BJ (cell line): ENCODE measurements around the gene COLEC12. TPM values are rescaled to one million over a fixed set of nuclear protein-coding genes. Genes with fewer than 3 reads are reported as not detected.

Source experiments
- CTCF ChIA-PET: fragments of 350-600 bp; formaldehyde crosslinking; extraction: SDS; loops from one replicate; lab custom pipeline; 2021; ENCODE audit warnings: antibody characterized with exemption, inconsistent platforms; lab: Yijun Ruan, JAX
- POLR2A ChIA-PET: fragments of 300-600 bp; sonication (Branson Sonifier 250); formaldehyde crosslinking; extraction: SDS; loops from one replicate; lab custom pipeline; 2021; ENCODE audit warnings: antibody characterized with exemption; lab: Charles Lee
- DNase-seq: peaks from one replicate; pipeline ENCODE4 v3.0.0-alpha.2; 2011; ENCODE audit warnings: low read depth
- H3K27me3 ChIP-seq: 2 replicates; pipeline ENCODE4 v1.6.0; 2011; ENCODE audit warnings: low read length; ENCODE audit not compliant: control insufficient read depth, insufficient read depth
- H3K36me3 ChIP-seq: 2 replicates; pipeline ENCODE4 v1.5.1; 2011; ENCODE audit warnings: low read length; ENCODE audit not compliant: control insufficient read depth, insufficient read depth
- H3K4me3 ChIP-seq: 2 replicates; pipeline ENCODE4 v1.5.1; 2011; ENCODE audit warnings: low read depth, mild to moderate bottlenecking, control low read depth, low read length
- CTCF ChIP-seq: IDR thresholded peaks from 2 replicates; pipeline ENCODE4 v1.5.1; 2011; ENCODE audit warnings: low read depth, mild to moderate bottlenecking, control low read depth, inconsistent platforms, low read length, moderate library complexity; ENCODE audit not compliant: insufficient read depth
- polyA plus RNA-seq: library from polyadenylated mRNA; depleted of rRNA; stranded (reverse); fragments of >200 nt; gene quantifications from 2 replicates; pipeline ENCODE4 v1.2.3, GENCODE V29; 2011

Gene COLEC12
- polyA plus RNA-seq, 1 experiment, result 41.1 TPM

GRCh38 chr18:513826-514530, 13.5 kb upstream of the COLEC12 start:
- no peak for TF ChIP-seq CTCF
- no peak overlapping the region for H3K4me3 ChIP-seq
- ChIA-PET POLR2A (no interaction called here), CTCF (interaction anchor here (0.6 kb wide), 1 partner anchor 227 kb away, joined by 4 read pairs; no protein-coding TSS in a partner anchor)
- H3K36me3 ChIP-seq, result no peaks in the 10 kb centered on the region
- no peaks in the 10 kb centered on the region for H3K27me3 ChIP-seq
- no peak for DNase-seq

- POLR2A ChIA-PET, result no interaction called here
- TF ChIP-seq CTCF, result no peak
- H3K4me3 ChIP-seq, result no peak overlapping the region
- H3K27me3 ChIP-seq, result peaks cover 2% of the 10 kb centered on the region; the same call in 1 of the 2 replicates
- H3K36me3 ChIP-seq, result no peaks in the 10 kb centered on the region
- CTCF ChIA-PET, result no interaction called here
- DNase-seq, result no peak
These were observed 12.5 kb upstream of the COLEC12 start for GRCh38 chr18:512957-513356.

GRCh38 chr18:508835-509234, 8.3 kb upstream of the COLEC12 start:
- ChIA-PET POLR2A (no interaction called here), CTCF (interaction anchor here (1.3 kb wide), 1 partner anchor 12 kb away, joined by 3 read pairs; no protein-coding TSS in a partner anchor)
- Histone ChIP-seq H3K27me3 (peaks cover 15% of the 10 kb centered on the region), H3K4me3 (no peak overlapping the region), H3K36me3 (no peaks in the 10 kb centered on the region)
- no peak for DNase-seq
- TF ChIP-seq CTCF, result no peak

- POLR2A ChIA-PET, result no interaction called here
- CTCF ChIA-PET, result interaction anchor here (1.2 to 2.1 kb wide), 3 partner anchors 9 to 45 kb away, joined by 4 to 5 read pairs (median 4); no protein-coding TSS in a partner anchor
- no peak for TF ChIP-seq CTCF
- H3K4me3 ChIP-seq, result no peak overlapping the region
- H3K27me3 ChIP-seq, result peaks cover 15% of the 10 kb centered on the region
- no peaks in the 10 kb centered on the region for H3K36me3 ChIP-seq
- no peak for DNase-seq
These were observed 7.1 kb upstream of the COLEC12 start for GRCh38 chr18:507636-508035.

GRCh38 chr18:506801-507200, 6.3 kb upstream of the COLEC12 start:
- TF ChIP-seq CTCF, result no peak
- no peak for DNase-seq
- Histone ChIP-seq H3K36me3 (no peaks in the 10 kb centered on the region), H3K4me3 (no peak overlapping the region), H3K27me3 (peaks cover 15% of the 10 kb centered on the region)
- ChIA-PET CTCF (interaction anchor here (1.5 to 2.1 kb wide), 3 partner anchors 9 to 16 kb away, joined by 3 to 5 read pairs (median 4); no protein-coding TSS in a partner anchor), POLR2A (no interaction called here)
